GM18867 (cell line): Measurements from ENCODE around the gene KCNIP1.
"Not testable (repeated sequence)": the region's sequence is repeated elsewhere in the genome, so short reads cannot be mapped to it uniquely, and the experiment has no call there.

Source experiments
- ATAC-seq: cut with Tn5 transposase; IDR thresholded peaks from one replicate; pipeline ENCODE4 v1.9.1; 2021; ENCODE audit warnings: mild to moderate bottlenecking, moderate library complexity; ENCODE audit not compliant: unreplicated experiment

KCNIP1 gene

DNA sequence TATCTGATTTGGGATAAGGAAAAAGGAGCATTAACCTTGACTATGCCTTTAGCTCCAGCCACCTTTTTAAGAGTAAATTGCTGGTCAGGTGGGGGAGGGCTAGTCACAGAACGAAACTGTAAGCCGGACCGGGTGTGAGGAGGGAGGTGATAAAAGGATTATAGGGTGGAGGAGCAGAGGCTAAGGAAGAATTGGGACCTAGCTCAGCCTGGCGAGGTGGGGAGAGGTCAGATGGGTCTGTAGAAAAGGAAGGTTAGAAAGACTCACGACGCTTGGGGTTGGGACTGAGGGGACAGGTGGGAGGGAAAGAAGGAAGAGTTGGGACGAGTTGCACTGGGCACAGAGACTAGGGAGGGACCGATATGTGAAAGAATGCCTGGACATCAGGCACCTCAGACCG, 262.0 kb downstream of the KCNIP1 start:
- not testable (repeated sequence) for ATAC-seq

DNA sequence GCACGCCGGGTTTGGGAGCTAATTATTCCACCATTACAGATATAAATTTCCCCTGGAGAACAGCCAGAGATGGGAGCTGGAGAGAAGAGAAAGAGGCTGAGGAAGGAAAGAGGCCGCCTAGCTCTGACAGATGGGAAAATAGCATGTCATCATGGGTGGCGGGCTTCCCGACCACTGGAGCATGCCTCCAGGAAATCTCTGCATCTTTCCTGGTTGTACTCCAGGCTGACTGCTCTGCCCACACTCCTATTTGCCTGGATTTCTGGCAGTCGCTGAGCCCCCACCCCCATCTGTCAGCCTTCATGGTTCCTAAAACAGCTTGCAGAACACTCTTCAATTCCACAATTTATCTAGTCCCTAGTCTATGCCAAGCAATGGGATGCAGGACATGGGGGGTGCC, 265.4 kb downstream of the KCNIP1 start:
- ATAC-seq = no peak

DNA sequence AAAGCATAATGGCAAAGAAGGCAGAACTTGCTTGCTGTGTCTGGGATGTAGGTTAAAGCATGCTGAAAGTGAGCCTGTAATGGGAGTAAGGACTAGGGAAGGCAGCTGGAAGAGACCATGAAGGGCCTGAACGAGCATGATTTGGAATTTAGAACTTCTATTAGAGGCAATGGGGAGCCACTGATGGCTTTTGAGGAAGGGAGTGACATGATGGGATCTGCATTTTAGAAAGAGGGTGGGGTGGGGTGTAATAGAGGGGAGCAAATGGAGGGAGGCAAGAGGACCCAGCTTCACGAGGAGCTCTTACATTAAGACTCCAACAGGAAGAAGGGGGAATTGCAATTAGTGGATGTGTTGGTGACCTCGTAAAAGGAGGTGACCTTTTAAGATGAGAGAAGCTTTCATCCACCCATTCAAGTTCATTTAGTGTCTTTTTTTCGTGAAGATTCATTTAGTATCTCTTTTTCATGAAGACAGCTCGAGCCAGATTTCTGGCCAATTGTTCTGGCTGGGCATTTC, 266.1 kb downstream of the KCNIP1 start:
- no peak for ATAC-seq

DNA sequence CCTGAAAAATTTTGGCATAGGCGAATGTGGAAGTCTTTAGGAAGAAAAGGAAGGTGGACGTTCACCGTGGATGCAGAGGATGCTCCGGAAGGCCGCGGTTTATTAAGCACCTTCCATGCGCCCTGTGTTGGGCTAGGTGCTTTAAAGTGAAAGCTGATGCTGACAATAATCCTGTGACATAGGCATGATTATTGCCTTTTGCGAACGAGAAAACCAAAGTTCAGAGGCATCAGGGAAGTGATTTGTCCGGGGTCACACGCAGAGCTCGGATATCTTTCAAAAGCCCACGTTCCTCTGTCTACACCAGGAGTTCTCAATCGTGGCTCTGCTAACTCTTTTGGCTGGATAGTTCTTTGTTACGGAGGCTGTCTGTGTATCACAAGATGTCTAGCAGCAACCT, 267.7 kb downstream of the KCNIP1 start:
- no peak for ATAC-seq

DNA sequence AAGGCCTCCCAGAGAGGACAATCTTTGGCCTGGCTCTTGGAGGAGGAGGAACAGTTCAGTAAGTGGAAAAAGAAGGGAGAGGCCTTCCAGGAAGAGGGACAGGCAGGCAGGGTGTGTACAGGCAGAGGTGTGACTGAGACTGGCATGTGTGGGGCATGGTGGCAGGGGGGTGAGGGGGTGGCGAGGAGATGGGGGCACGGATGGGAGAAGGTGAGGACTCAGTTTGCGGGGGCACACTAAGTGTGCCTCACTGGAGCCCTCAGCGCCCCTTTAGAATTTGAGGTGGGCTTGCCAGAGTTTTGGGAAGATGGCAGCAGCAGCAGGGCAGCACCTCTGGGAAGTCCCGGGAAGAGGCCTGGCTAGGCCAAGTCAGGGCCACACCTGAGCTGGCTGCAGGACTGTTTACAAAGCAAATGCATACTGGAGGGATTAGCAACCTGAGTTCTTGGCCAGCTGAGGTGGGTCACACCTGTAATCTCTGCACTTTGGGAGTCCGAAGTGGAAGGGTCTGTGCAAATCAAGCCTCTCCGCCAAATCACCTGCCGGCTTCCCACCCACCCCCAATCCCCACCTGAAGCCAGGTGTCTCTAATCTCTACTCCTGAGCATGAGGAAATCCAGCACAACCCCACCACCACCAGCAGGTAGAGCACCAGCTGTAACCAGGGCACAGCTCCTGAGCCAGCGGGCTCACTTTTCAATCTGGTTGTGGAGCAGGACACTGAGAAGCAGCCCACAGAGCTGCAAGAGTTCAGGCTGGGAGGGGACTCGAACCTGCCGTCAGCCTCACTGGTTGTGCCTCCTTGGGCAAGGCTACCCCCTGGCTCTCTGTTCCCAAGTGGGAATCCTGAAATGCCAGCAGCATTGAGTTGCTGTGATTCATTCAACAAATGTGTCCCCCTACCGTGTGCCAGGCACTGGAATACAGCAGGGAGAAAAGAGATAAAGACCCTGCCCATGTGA, 269.5 kb downstream of the KCNIP1 start:
- no peak for ATAC-seq

DNA sequence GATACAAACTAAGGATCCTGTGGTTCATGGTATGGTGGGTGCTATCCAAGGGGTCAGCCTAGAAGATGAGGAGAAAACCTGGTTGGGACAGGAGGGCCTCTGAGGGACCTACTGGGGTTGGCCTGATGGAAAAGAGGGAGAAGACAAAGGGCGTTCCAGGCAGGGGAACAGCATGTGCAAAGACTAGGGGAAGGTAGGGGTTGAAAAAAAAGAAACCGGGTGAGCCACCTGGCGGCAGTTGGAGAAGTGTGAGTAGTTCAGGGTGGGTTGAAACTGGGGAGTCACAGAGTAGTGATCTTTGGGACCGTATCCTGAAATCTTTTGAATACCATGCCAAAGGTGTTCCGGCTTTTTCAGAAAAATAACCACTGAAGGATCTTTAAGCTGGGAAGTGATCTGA, 271.0 kb downstream of the KCNIP1 start:
- no peak for ATAC-seq

DNA sequence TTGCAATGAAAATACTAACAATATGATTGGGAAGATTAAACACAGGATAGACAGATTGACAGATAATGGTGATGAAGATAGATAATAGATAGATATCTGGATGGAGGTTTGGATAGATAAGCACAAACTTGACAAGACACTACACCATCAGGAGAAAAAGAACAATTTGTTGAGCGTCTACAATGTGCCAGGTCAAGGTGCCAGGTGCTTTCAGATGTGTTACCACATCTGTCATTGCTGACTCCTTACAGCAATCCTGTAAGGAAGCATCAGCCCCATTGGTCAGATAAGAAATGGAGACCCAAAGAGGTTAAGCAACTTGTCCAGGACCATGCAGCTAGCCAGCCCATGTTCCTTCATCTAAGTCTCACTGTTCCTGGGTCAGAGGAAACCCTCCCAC, 278.1 kb downstream of the KCNIP1 start:
- ATAC-seq = no peak

DNA sequence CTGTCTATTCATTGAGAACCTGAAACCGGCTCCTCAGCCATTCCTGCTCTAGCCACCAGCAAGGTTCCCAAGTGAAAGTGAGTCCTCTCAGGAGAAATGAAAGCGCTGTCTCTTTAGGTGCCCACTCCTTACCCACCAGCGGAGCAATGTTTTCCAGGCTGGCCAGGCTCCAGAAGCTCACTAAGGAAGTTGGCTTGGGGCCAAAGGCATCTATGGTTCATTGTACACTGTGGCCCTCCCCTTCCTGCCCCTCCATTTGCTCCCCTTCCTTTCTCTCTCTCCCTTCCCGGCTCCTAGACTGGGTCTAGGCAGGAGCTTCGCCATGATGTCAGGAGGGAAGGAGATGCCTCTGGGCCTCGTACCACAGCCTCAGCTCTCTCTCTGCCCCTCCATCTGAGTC, 278.6 kb downstream of the KCNIP1 start:
- ATAC-seq = no peak

DNA sequence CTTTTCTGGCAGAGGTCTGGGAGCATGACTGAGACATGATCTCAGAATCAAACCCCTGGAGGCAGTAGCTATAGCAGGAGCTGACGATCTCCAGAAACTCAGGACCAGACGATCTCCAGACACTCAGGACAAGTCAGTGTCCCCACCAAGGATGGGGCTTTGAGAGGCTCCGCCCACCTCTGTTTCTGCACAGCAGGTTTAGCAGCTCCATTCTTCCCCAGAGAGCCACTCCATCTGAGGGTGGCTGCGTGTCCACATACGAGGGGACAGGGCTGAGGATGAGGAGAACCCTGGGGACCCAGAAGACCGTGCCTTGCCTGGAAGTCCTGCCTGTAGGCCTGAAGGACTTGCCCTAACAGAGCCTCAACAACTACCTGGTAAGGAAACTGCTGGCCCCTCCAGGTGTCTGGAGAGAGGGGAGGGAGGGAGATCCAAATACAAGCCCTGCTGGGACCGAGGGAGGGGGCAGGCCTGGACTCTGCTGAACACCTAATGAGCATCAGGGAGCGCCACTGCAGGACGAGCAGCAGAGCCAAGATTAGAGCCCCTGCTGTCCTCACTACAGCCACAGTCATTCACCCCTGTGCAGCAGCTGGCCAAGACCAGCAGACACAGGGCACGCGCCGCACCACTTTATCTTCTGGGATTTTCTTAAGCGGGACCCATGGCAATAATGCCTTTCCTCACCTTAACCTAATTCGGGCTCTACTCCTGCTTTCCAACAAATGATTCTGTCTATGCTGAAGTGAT, 279.9 kb downstream of the KCNIP1 start, which contains the start of gene GABRP:
TSS of gene GABRP (plus strand) at position 228 of the 750 bp plus-strand sequence. CDS start 4,891 bp downstream, outside the sequence.
- ATAC-seq = no peak

DNA sequence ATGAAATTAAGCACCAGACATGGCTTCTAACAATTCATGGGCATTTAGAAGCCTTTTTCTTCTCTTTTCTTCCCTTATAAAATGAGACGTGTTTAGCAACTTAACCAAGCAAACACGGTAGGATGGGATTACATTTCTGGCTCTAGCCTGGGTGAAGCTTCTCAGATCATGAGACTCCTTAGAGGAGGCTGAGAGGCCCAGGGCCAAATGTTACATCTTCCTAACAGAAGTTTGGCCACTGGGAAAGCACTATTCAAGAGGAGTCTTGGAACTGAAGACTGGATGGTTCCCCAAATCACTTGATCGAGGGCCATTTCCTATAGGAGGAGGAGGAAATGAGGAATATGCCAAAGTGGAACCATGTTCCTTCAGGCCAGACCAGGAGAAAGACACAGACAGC, 281.6 kb downstream of the KCNIP1 start:
- no peak for ATAC-seq
